ENCODE results near the gene PSMD13.
A peak's percentile ranks its signal among the peaks of the same experiment; 100 is the strongest.

Gene PSMD13

GRCh38 chr11:202490-202889 is 34.3 kb upstream of the PSMD13 start:
- no peak for TF ChIP-seq CTCF (conservative IDR thresholded peaks at IDR 0.05; ENCODE audit: control insufficient read depth, insufficient read depth, low read depth, low read length)
- no peak for DNase-seq (ENCODE audit: low read depth)
- H3K4me3 ChIP-seq (ENCODE audit: control insufficient read depth, low read depth, low read length), result no peak overlapping the region

- no peak overlapping the region for H3K4me3 ChIP-seq (ENCODE audit: control insufficient read depth, low read depth, low read length)
- no peak for TF ChIP-seq CTCF (conservative IDR thresholded peaks at IDR 0.05; ENCODE audit: control insufficient read depth, insufficient read depth, low read depth, low read length)
- DNase-seq (ENCODE audit: low read depth), result peak; percentile 24
Measured at GRCh38 chr11:203056-203944, 33.5 kb upstream of the PSMD13 start.

- DNase-seq (ENCODE audit: low read depth), result no peak
- no peak overlapping the region for H3K4me3 ChIP-seq (ENCODE audit: control insufficient read depth, low read depth, low read length)
- TF ChIP-seq CTCF (conservative IDR thresholded peaks at IDR 0.05; ENCODE audit: control insufficient read depth, insufficient read depth, low read depth, low read length), result no peak
Measured at GRCh38 chr11:203945-204586, 32.7 kb upstream of the PSMD13 start.

GRCh38 chr11:204587-205109 is 32.1 kb upstream of the PSMD13 start:
- no peak for DNase-seq (ENCODE audit: low read depth)
- no peak for TF ChIP-seq CTCF (conservative IDR thresholded peaks at IDR 0.05; ENCODE audit: control insufficient read depth, insufficient read depth, low read depth, low read length)
- H3K4me3 ChIP-seq (ENCODE audit: control insufficient read depth, low read depth, low read length), result no peak overlapping the region

GRCh38 chr11:205221-206001 is 31.4 kb upstream of the PSMD13 start:
- H3K4me3 ChIP-seq (ENCODE audit: control insufficient read depth, low read depth, low read length), result peak overlapping the region; percentile 95
- no peak for DNase-seq (ENCODE audit: low read depth)
- no peak for TF ChIP-seq CTCF (conservative IDR thresholded peaks at IDR 0.05; ENCODE audit: control insufficient read depth, insufficient read depth, low read depth, low read length)

GRCh38 chr11:206002-206384 is 30.8 kb upstream of the PSMD13 start:
- TF ChIP-seq CTCF (conservative IDR thresholded peaks at IDR 0.05; ENCODE audit: control insufficient read depth, insufficient read depth, low read depth, low read length), result no peak
- DNase-seq (ENCODE audit: low read depth), result no peak
- H3K4me3 ChIP-seq (ENCODE audit: control insufficient read depth, low read depth, low read length), result peak overlapping the region; percentile 95

All from fibroblast of mammary gland (primary cell).